GM08714 (cell line): ENCODE data around the gene USB1.
A peak's percentile ranks its signal among the peaks of the same experiment; 100 is the strongest.
"Not testable (repeated sequence)": the region's sequence is repeated elsewhere in the genome, so short reads cannot be mapped to it uniquely, and the experiment has no call there.

ENCODE experiments used
- H3K4me3 ChIP-seq: fragments of 200-500 bp; sonication (Bioruptor generic); 2 replicates; pipeline ENCODE4 v1.5.1; 2014; ENCODE audit warnings: mild to moderate bottlenecking, low read length, inconsistent platforms
- ZNF274 ChIP-seq: IDR thresholded peaks from 2 replicates; pipeline ENCODE4 v1.6.1; 2012; ENCODE audit warnings: mild to moderate bottlenecking, low read depth, low read length

USB1 gene

DNA sequence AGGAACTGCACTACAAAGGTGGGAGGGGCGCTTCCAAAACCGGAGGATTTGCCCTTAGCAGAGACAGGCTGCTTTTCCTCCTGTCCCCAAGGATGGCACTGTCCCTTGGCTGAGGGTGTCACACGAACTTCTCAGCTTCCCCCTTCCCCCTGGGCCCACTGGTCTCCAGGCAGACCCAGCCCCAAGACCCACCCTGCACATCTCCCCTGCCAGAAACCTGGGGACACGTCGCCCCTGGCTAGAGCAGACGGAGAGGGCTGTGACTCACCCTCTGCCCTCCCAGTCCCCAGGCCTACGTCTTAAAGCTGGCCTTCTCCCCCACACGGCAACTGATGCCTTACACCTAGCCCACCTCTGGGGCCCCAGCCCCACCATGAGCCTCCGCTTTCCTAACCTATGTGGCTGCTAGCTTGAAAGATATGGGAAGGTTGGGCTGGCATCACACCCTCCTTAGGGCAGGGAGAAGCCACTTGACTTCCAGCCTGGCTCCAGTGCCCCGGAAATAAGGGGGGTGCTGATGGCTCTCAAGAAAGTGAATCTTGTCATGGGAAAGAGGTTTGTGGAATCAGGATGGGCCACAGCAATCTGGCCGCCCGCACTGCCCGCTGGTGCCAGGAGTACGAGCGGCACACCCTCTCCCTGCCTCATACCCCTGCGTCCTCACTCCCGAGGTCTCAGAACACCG lies 5.3 kb upstream of the USB1 start:
- TF ChIP-seq ZNF274 = no peak
- no peak overlapping the region for H3K4me3 ChIP-seq

GRCh38 chr16:57996406-57997175 lies 4.6 kb upstream of the USB1 start:
- TF ChIP-seq ZNF274 = no peak
- H3K4me3 ChIP-seq = no peak overlapping the region

DNA sequence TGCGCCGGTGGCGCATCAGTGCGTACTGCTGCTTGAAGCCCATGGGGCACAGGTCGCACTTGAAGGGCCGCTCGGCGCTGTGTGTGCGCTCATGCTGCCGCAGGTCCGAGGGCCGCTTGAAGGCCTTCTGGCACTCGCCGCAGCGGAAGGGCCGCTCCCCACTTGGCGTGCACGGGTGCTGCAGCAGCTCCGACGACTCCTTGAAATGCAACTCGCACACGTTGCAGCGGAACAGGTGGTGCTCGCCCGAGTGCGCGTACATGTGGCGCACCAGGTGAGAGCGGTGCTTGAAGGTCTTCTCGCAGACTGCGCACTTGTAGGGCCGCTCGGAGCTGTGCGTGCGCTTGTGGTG lies 4.1 kb upstream of the USB1 start:
- no peak for TF ChIP-seq ZNF274
- no peak overlapping the region for H3K4me3 ChIP-seq

DNA sequence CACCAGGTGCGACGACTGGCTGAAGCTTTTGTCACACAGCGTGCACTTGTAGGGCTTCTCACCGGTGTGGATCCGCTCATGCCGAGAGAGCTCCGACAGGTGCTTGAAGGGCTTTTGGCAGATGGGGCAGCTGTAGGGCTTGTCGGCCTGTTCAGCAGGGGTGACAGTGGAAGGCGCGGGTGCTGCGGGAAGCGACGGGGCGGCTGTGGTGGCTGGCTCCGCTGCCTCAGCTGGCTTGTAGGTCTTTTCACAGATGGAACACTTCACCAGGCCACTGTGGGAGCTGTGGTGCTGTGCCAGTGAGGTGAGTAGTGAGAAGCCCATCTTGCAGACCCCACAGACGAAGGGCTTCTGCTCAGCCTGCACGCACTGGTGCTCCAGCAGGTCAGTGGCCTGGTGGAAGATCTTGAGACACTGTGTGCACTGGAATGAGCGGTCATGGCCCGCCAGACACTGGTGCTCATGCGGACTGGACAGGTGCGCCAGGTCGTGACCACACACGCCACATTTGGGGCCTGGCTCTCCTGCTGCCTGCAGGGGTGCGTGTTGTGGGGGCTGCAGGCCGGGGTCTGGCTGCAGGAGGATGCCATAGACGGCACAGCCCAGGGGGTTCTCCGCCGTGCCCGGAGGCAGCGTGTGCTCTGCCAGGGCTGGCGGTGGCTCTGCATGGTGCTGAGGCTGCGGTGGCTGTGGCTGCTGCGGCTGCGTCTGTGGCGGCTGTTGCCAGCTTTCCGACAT lies 3.5 kb upstream of the USB1 start:
- TF ChIP-seq ZNF274 = no peak
- no peak overlapping the region for H3K4me3 ChIP-seq

DNA sequence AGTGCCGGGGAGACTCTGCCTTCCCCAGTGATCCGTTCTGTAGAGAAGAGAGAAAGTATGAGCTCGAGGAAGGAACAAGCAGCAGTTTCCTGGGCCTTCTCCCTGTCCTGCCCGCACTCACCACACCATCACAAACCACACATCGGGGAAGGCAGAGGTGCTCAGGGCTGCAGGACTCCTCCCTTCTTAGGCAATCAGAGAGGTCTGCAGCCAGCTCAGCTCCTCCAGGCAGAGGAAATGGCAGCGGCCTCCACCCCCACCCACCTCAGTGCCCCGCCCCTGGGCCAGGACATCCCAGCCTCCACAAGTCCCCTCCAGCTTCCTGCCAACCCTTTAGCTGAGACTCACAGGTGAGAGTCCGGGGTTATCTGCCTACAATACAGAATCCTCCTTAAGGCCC lies 2.7 kb upstream of the USB1 start:
- TF ChIP-seq ZNF274 = no peak
- no peak overlapping the region for H3K4me3 ChIP-seq

GRCh38 chr16:57998992-57999365 lies 2.2 kb upstream of the USB1 start:
- TF ChIP-seq ZNF274 = no peak
- no peak overlapping the region; the same call in 1 of the 2 replicates for H3K4me3 ChIP-seq

GRCh38 chr16:57999366-57999970 lies 1.7 kb upstream of the USB1 start:
- peak overlapping the region; percentile 76; the same call in 1 of the 2 replicates for H3K4me3 ChIP-seq
- no peak for TF ChIP-seq ZNF274

- peak within 1 kb of the TSS; percentile 80 for H3K4me3 ChIP-seq
- TF ChIP-seq ZNF274 = no peak
These were observed 1.1 kb upstream of the USB1 start, which contains the start of gene ZNF319 for GRCh38 chr16:57999971-58000705. ZNF319 (minus strand) TSS chr16:58000672; CDS start chr16:57998265, 2,407 bp downstream.

DNA sequence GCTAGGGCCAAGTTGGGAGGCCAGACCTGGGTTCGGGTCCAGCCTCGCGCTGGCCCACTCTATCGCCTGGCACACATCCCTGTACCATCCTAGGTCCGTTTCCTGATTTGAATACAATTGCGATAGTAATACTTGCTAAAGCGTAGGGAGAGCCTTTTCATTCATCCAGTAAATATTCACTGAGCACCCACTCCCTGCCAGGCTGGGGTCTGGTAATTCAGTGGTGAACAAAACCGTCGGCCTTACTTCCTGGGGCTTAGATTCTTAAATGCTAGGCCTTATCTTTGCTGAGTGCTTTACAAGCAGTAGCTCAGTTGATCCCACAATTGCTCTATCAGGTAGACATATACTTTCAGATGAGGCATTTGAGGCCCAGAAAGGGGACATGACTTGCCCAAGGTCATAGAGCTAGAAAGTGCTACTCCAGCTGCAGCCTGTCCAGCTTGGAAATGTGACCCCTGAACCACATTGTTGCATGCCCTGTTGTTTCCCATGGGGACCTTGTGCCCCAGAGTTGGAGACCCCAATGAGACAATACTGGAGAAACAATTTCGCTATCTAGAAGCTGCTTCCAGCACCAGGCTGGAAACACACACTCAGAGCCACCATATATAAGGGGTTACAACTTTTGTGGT lies 691 bp downstream of the USB1 start:
- peak overlapping the region; percentile 80 for H3K4me3 ChIP-seq
- no peak for TF ChIP-seq ZNF274

GRCh38 chr16:58002416-58002800 lies 1.2 kb downstream of the USB1 start:
- TF ChIP-seq ZNF274 = no peak
- no peak overlapping the region for H3K4me3 ChIP-seq

DNA sequence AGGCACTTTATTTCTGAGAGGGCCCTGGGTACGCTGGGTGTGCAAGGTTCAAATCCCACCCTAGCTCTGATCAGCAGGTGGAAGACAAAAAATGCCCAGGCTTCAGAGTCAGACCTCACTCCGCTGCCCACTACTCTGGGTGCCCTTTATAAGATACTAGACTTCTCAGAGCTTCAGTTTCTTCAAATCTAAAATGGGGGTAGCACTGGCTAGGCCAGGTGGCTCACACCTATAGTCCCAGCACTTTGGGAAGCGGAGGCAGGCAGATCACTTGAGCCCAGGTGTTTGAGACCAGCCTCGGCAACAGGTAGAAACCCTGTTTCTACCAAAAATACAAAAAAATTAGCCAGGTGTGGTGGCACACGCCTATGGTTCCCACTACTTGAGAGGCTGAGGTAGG lies 1.7 kb downstream of the USB1 start:
- H3K4me3 ChIP-seq = no peak overlapping the region
- no peak for TF ChIP-seq ZNF274

DNA sequence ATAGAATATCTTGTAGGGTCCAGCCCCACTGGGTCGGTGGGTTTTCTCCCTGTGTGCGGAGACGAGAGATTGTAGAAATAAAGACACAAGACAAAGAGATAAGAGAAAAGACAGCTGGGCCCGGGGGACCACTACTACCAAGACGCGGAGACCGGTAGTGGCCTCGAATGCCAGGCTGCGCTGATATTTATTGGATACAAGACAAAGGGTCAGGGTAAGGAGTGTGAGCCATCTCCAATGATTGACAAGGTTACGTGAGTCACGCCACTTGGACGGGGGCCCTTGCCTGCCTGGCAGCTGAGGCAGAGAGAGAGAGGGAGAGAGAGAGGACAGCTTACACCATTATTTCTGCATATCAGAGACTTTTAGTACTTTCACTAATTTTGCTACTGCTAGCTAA lies 3.5 kb downstream of the USB1 start:
- H3K4me3 ChIP-seq = not testable (repeated sequence)

DNA sequence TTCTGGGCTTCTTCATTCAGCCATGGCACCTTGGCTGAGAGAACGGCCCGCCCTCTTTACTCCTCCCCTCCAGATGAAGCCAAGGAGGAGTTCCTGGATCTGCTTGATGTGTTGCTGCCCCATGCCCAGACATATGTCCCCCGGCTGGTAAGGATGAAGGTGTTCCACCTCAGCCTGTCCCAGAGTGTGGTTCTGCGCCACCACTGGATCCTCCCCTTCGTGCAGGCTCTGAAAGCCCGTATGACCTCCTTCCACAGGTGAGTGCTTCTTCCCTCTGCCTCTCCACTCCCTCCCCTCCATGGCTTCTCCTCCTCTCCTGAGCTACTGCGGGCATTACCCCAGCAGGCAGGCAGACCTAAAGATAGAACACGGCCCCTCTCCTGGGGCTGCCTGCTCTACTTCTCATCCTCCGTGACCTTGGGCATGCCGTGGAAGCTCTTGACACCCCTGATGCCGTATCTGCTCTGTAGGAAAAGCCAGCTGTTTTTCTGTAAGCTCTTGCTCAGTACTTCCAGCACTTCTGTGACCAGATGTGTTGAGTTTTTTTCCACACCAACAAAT lies 8.7 kb downstream of the USB1 start:
- no peak overlapping the region for H3K4me3 ChIP-seq
- TF ChIP-seq ZNF274 = no peak
